Stimulated activated CD8-positive, alpha-beta memory T cell treated with anti-CD3 and anti-CD28 coated beads, Interleukin-15, amount 100 ng/mL, for 1 hour (primary cell): Measurements from ENCODE around the gene C1QTNF8.

Source experiments
- DNase-seq: peaks from one replicate; pipeline ENCODE4 v3.0.0-alpha.2; 2020; ENCODE audit warnings: low read depth

C1QTNF8 gene

GRCh38 chr16:1096169-1097082 is at the start of gene C1QTNF8:
Gene C1QTNF8, minus strand, starts transcription at chr16:1096244. Its CDS starts 1,322 bp downstream, at chr16:1094922.
- DNase-seq = no peak

GRCh38 chr16:1145383-1146100 is 49.5 kb upstream of the C1QTNF8 start:
- no peak for DNase-seq

- no peak for DNase-seq
These were observed 48.7 kb upstream of the C1QTNF8 start for GRCh38 chr16:1144476-1145382.

- no peak for DNase-seq
These were observed 47.9 kb upstream of the C1QTNF8 start for GRCh38 chr16:1143761-1144450.

- no peak for DNase-seq
These were observed 46.9 kb upstream of the C1QTNF8 start for GRCh38 chr16:1142911-1143310.

GRCh38 chr16:1141716-1142115 is 45.7 kb upstream of the C1QTNF8 start:
- DNase-seq = no peak

GRCh38 chr16:1141191-1141590 is 45.1 kb upstream of the C1QTNF8 start:
- no peak for DNase-seq

- no peak for DNase-seq
These were observed 44.6 kb upstream of the C1QTNF8 start for GRCh38 chr16:1140582-1141162.

- DNase-seq = no peak
These were observed 41.6 kb upstream of the C1QTNF8 start for GRCh38 chr16:1137604-1138003.

- no peak for DNase-seq
These were observed 39.4 kb upstream of the C1QTNF8 start for GRCh38 chr16:1135459-1135825.

GRCh38 chr16:1134776-1135458 is 38.9 kb upstream of the C1QTNF8 start:
- no peak for DNase-seq

GRCh38 chr16:1133810-1134520 is 37.9 kb upstream of the C1QTNF8 start:
- no peak for DNase-seq

GRCh38 chr16:1133271-1133670 is 37.2 kb upstream of the C1QTNF8 start:
- DNase-seq = no peak

GRCh38 chr16:1132431-1132830 is 36.4 kb upstream of the C1QTNF8 start:
- no peak for DNase-seq

- DNase-seq = no peak
These were observed 35.4 kb upstream of the C1QTNF8 start for GRCh38 chr16:1131378-1131994.

GRCh38 chr16:1130382-1130781 is 34.3 kb upstream of the C1QTNF8 start:
- DNase-seq = no peak

- no peak for DNase-seq
These were observed 33.3 kb upstream of the C1QTNF8 start for GRCh38 chr16:1129106-1129960.

GRCh38 chr16:1127971-1128715 is 32.1 kb upstream of the C1QTNF8 start:
- no peak for DNase-seq
